Neural cell (in vitro differentiated cells): ENCODE measurements around the gene COL4A2. TPM values are rescaled to one million over a fixed set of nuclear protein-coding genes. Genes with fewer than 3 reads are reported as not detected.

Experiments
- H2AFZ ChIP-seq: fragments of 200-600, 300-800 bp; sonication (generic), shearing (Covaris generic); 2 replicates; pipeline ENCODE4 v1.6.0; 2014; ENCODE audit warnings: low read depth, mild to moderate bottlenecking, antibody characterized with exemption, low read length, moderate library complexity
- H3F3A ChIP-seq: fragments of 200-600 bp; shearing (Covaris generic); 2 replicates; pipeline ENCODE4 v1.6.1; 2016; ENCODE audit warnings: mild to moderate bottlenecking, moderate library complexity, mixed read lengths, antibody characterized with exemption, low read length; ENCODE audit not compliant: insufficient read depth, poor library complexity, severe bottlenecking
- H3K27ac ChIP-seq: fragments of 200-600, 300-800 bp; sonication (generic), shearing (Covaris generic); 2 replicates; pipeline ENCODE4 v1.5.1; 2014; ENCODE audit warnings: mild to moderate bottlenecking, low read length, moderate library complexity
- H3K27me3 ChIP-seq: fragments of 300-800, 200-600 bp; sonication (generic), shearing (Covaris generic); 2 replicates; pipeline ENCODE4 v1.6.0; 2014; ENCODE audit warnings: mild to moderate bottlenecking, low read depth, low read length, moderate library complexity; ENCODE audit not compliant: insufficient read depth
- H3K36me3 ChIP-seq: fragments of 300-800, 200-600 bp; sonication (generic), shearing (Covaris generic); 2 replicates; pipeline ENCODE4 v1.5.1; 2014; ENCODE audit warnings: mild to moderate bottlenecking, antibody characterized with exemption, low read length, moderate library complexity; ENCODE audit not compliant: insufficient read depth
- H3K4me2 ChIP-seq: fragments of 300-800, 200-600 bp; sonication (generic), shearing (Covaris generic); 2 replicates; pipeline ENCODE4 v1.6.0; 2014; ENCODE audit warnings: mild to moderate bottlenecking, low read length
- H3K4me3 ChIP-seq: fragments of 300-800, 200-600 bp; sonication (generic), shearing (Covaris generic); 2 replicates; pipeline ENCODE4 v1.5.1; 2014; ENCODE audit warnings: mild to moderate bottlenecking, low read length, moderate library complexity
- H3K79me2 ChIP-seq: fragments of 200-600 bp; shearing (Covaris generic); replicated peaks from 2 replicates; pipeline ENCODE4 v1.6.0; 2014; ENCODE audit warnings: mild to moderate bottlenecking, low read length, moderate library complexity; ENCODE audit not compliant: insufficient read depth
- H3K9ac ChIP-seq: fragments of 300-800, 200-600 bp; sonication (generic), shearing (Covaris generic); 2 replicates; pipeline ENCODE4 v1.6.1; 2016; ENCODE audit warnings: mild to moderate bottlenecking, low read length, mixed read lengths
- H3K9me2 ChIP-seq: fragments of 200-600 bp; shearing (Covaris generic); 2 replicates; pipeline ENCODE4 v1.6.1; 2016; ENCODE audit warnings: mild to moderate bottlenecking, low read length, mixed read lengths; ENCODE audit not compliant: insufficient read depth
- H3K9me3 ChIP-seq: fragments of 200-600, 300-800 bp; sonication (generic), shearing (Covaris generic); 2 replicates; pipeline ENCODE4 v1.6.1; 2016; ENCODE audit warnings: mild to moderate bottlenecking, mixed run types, low read length, moderate library complexity, mixed read lengths
- H4K20me1 ChIP-seq: fragments of 200-600 bp; shearing (Covaris generic); 2 replicates; pipeline ENCODE4 v1.6.1; 2016; ENCODE audit warnings: mild to moderate bottlenecking, mixed run types; ENCODE audit not compliant: insufficient read depth
- EP300 ChIP-seq: fragments of 450-650 bp; conservative IDR thresholded peaks from 2 replicates; pipeline ENCODE4 v1.6.1; 2014; ENCODE audit warnings: antibody characterized with exemption, mild to moderate bottlenecking, moderate library complexity; ENCODE audit not compliant: poor library complexity, severe bottlenecking
- EZH2 ChIP-seq: fragments of 200-600, 300-800 bp; shearing (Covaris generic), sonication (generic); IDR thresholded peaks from 2 replicates; pipeline ENCODE4 v1.6.1; 2014; ENCODE audit warnings: antibody characterized with exemption, low read length, borderline replicate concordance, mild to moderate bottlenecking; ENCODE audit not compliant: insufficient read depth, poor library complexity, severe bottlenecking
- MXI1 ChIP-seq: fragments of 450-650 bp; conservative IDR thresholded peaks from 2 replicates; pipeline ENCODE4 v1.6.1; 2014; ENCODE audit warnings: antibody characterized with exemption, mild to moderate bottlenecking; ENCODE audit not compliant: poor library complexity, severe bottlenecking
- POLR2AphosphoS5 ChIP-seq: IDR thresholded peaks from 2 replicates; pipeline ENCODE4 v1.6.1; 2012
- RAD21 ChIP-seq: fragments of 450-650 bp; conservative IDR thresholded peaks from 2 replicates; pipeline ENCODE4 v1.6.1; 2014; ENCODE audit warnings: antibody characterized with exemption, mild to moderate bottlenecking, moderate library complexity
- SMC3 ChIP-seq: fragments of 450-650 bp; conservative IDR thresholded peaks from 2 replicates; pipeline ENCODE4 v1.6.1; 2014; ENCODE audit warnings: antibody characterized with exemption, mild to moderate bottlenecking, moderate library complexity; ENCODE audit not compliant: poor library complexity
- TAF1 ChIP-seq: IDR thresholded peaks from 2 replicates; pipeline ENCODE4 v1.6.1; 2012; ENCODE audit warnings: low read depth
- polyA plus RNA-seq: library from polyadenylated mRNA; depleted of rRNA; stranded (reverse); fragments of >200 nt; gene quantifications from 2 replicates; pipeline ENCODE4 v1.2.3, GENCODE V29; 2014
- TF ChIP-seq, protein P1 (sequence below): IDR thresholded peaks from 2 replicates; pipeline ENCODE4 v1.6.1; 2012; ENCODE audit warnings: borderline replicate concordance
- TF ChIP-seq, protein P2 (sequence below): fragments of 450-650 bp; IDR thresholded peaks from 2 replicates; pipeline ENCODE4 v1.5.1; 2014; ENCODE audit warnings: antibody characterized with exemption, mild to moderate bottlenecking, moderate library complexity; ENCODE audit not compliant: poor library complexity, severe bottlenecking

Gene COL4A2
- polyA plus RNA-seq, 1 donor from 2014 or later = 30.8 TPM

DNA sequence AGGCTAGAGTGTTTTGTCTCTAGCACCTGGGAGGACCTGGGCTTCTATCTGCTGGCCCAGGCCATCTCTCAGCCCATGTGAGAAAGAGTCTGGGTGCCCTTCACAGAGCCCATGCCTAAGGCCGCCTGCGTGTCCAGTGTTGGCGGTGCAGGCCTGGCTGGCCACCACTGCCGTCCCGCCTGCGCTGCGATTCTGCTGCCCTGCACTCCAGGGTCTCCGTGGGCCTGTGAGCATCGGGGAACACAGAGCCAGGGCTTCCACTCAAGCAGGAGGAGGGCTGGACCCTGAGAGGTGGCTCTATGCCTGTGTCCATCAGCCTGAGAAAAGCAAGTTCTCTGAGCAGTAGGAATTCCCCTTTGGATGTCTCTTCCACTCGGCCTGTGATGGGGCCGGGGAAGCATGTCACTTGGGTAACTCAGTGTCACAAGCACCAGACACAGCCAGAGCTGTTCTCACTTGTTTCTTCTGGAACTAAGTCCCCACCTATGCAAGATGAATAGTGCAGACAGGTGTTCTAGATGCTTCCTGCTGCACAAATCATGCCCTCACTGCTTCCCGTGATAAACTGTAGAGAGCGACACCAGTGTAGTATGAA, 160.5 kb downstream of the COL4A2 start:
- Histone ChIP-seq H3K27me3 (no peaks in the 10 kb centered on the region), H3K4me2 (no peak overlapping the region), H3F3A (no peaks in the 10 kb centered on the region), H3K9me3 (no peaks in the 10 kb centered on the region), H3K4me3 (no peak overlapping the region), H3K9me2 (no peaks in the 10 kb centered on the region), H3K9ac (no peak overlapping the region), H4K20me1 (no peaks in the 10 kb centered on the region), H2AFZ (no peak overlapping the region), H3K36me3 (no peaks in the 10 kb centered on the region), H3K27ac (no peak overlapping the region), H3K79me2 (no peaks in the 10 kb centered on the region)
- TF ChIP-seq, protein P1, sequence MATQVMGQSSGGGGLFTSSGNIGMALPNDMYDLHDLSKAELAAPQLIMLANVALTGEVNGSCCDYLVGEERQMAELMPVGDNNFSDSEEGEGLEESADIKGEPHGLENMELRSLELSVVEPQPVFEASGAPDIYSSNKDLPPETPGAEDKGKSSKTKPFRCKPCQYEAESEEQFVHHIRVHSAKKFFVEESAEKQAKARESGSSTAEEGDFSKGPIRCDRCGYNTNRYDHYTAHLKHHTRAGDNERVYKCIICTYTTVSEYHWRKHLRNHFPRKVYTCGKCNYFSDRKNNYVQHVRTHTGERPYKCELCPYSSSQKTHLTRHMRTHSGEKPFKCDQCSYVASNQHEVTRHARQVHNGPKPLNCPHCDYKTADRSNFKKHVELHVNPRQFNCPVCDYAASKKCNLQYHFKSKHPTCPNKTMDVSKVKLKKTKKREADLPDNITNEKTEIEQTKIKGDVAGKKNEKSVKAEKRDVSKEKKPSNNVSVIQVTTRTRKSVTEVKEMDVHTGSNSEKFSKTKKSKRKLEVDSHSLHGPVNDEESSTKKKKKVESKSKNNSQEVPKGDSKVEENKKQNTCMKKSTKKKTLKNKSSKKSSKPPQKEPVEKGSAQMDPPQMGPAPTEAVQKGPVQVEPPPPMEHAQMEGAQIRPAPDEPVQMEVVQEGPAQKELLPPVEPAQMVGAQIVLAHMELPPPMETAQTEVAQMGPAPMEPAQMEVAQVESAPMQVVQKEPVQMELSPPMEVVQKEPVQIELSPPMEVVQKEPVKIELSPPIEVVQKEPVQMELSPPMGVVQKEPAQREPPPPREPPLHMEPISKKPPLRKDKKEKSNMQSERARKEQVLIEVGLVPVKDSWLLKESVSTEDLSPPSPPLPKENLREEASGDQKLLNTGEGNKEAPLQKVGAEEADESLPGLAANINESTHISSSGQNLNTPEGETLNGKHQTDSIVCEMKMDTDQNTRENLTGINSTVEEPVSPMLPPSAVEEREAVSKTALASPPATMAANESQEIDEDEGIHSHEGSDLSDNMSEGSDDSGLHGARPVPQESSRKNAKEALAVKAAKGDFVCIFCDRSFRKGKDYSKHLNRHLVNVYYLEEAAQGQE = no peak
- TF ChIP-seq RAD21 = no peak
- TF ChIP-seq POLR2AphosphoS5 = no peak
- no peak for TF ChIP-seq SMC3
- TF ChIP-seq MXI1 = no peak
- no peak for TF ChIP-seq EZH2
- TF ChIP-seq, protein P2, sequence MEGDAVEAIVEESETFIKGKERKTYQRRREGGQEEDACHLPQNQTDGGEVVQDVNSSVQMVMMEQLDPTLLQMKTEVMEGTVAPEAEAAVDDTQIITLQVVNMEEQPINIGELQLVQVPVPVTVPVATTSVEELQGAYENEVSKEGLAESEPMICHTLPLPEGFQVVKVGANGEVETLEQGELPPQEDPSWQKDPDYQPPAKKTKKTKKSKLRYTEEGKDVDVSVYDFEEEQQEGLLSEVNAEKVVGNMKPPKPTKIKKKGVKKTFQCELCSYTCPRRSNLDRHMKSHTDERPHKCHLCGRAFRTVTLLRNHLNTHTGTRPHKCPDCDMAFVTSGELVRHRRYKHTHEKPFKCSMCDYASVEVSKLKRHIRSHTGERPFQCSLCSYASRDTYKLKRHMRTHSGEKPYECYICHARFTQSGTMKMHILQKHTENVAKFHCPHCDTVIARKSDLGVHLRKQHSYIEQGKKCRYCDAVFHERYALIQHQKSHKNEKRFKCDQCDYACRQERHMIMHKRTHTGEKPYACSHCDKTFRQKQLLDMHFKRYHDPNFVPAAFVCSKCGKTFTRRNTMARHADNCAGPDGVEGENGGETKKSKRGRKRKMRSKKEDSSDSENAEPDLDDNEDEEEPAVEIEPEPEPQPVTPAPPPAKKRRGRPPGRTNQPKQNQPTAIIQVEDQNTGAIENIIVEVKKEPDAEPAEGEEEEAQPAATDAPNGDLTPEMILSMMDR = no peak
- TF ChIP-seq TAF1 = no peak
- TF ChIP-seq EP300 = no peak

DNA sequence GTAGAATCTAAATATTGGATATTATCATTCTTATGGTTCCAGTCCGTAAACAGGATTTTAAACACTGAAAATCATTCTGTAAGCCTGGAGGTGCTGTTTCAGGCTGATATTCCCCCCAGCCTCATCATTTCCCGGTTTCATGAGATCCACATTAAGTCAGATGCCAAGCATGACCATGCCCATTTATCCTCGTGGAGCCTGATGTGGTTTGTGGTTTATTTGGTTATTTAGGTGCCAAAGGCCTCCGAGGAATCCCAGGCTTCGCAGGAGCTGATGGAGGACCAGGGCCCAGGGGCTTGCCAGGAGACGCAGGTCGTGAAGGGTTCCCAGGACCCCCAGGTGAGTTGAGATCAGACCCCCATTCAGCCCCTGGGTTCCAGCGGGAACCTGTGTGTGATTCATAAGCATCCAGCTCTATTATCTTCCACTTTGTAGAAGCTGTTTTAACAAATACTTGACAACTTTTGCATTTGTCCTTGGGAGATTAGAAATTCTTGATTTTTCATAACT, 162.0 kb downstream of the COL4A2 start:
- Histone ChIP-seq H3K27me3 (no peaks in the 10 kb centered on the region), H3K36me3 (no peaks in the 10 kb centered on the region), H3K9ac (no peak overlapping the region), H3K27ac (no peak overlapping the region), H3F3A (no peaks in the 10 kb centered on the region), H3K9me3 (no peaks in the 10 kb centered on the region), H4K20me1 (no peaks in the 10 kb centered on the region), H3K4me2 (no peak overlapping the region), H2AFZ (no peak overlapping the region), H3K4me3 (no peak overlapping the region), H3K79me2 (no peaks in the 10 kb centered on the region), H3K9me2 (no peaks in the 10 kb centered on the region)
- no peak for TF ChIP-seq MXI1
- no peak for TF ChIP-seq RAD21
- TF ChIP-seq EP300 = no peak
- no peak for TF ChIP-seq POLR2AphosphoS5
- no peak for TF ChIP-seq EZH2
- TF ChIP-seq, protein P2 = no peak
- TF ChIP-seq, protein P1 = no peak
- no peak for TF ChIP-seq TAF1
- no peak for TF ChIP-seq SMC3
